Gastroesophageal sphincter (tissue), 3 donors: ENCODE data around the gene CEMIP.

Experiments used
- EP300 ChIP-seq: sonication (generic); formaldehyde crosslinking; IDR thresholded peaks from one replicate; pipeline ENCODE4 v1.6.1; 2017; ENCODE audit warnings: antibody characterized with exemption, mild to moderate bottlenecking
- POLR2A ChIP-seq, 2 donors: fragments of 450-650 bp; IDR thresholded peaks; one replicate each; pipeline ENCODE4 v1.6.1; 2017; ENCODE audit warnings: antibody characterized with exemption in 2 of 2, mild to moderate bottlenecking in 2 of 2, moderate library complexity in 1 of 2
- POLR2AphosphoS5 ChIP-seq: sonication (generic); formaldehyde crosslinking; IDR thresholded peaks from one replicate; pipeline ENCODE4 v1.6.1; 2017; ENCODE audit warnings: antibody characterized with exemption
- TF ChIP-seq, protein P1 (sequence below), 4 experiments: fragments of 200-600 bp in 2 of 4; fragments of 450-650 bp in 2 of 4; sonication (generic) in 1 of 4; IDR thresholded peaks; one replicate each; pipeline ENCODE4 v1.5.1; 2017 to 2019; ENCODE audit warnings: antibody characterized with exemption in 4 of 4, mild to moderate bottlenecking in 2 of 4, moderate library complexity in 2 of 4

DNA sequence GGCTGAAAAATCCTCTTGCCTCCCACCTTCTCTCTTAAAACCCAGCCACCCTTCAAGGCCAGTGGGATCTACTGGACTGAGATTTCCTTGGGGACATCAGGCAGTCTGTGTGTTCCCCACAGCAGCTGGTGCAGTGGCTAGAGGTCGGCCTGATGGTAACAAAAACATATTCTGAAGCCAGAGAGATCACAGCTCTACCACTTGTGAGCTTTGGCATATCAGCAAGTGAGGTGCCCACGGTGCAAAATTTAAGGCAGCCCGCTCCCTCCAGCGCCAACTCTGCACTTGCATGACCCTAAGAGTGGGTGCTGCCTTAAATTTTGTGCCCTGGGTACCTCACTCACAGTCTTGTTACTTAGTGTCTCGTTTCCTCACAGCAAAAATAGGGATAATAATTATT is 113.2 kb downstream of the CEMIP start:
- TF ChIP-seq, protein P1, sequence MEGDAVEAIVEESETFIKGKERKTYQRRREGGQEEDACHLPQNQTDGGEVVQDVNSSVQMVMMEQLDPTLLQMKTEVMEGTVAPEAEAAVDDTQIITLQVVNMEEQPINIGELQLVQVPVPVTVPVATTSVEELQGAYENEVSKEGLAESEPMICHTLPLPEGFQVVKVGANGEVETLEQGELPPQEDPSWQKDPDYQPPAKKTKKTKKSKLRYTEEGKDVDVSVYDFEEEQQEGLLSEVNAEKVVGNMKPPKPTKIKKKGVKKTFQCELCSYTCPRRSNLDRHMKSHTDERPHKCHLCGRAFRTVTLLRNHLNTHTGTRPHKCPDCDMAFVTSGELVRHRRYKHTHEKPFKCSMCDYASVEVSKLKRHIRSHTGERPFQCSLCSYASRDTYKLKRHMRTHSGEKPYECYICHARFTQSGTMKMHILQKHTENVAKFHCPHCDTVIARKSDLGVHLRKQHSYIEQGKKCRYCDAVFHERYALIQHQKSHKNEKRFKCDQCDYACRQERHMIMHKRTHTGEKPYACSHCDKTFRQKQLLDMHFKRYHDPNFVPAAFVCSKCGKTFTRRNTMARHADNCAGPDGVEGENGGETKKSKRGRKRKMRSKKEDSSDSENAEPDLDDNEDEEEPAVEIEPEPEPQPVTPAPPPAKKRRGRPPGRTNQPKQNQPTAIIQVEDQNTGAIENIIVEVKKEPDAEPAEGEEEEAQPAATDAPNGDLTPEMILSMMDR (IDR thresholded peaks at IDR 0.05) = no peak
- TF ChIP-seq POLR2AphosphoS5 = no peak
- TF ChIP-seq EP300 = no peak
- no peak for TF ChIP-seq POLR2A (IDR thresholded peaks at IDR 0.05)
